GM19240 (cell line): Measurements from ENCODE around the gene COQ2.
"Not testable (repeated sequence)": the region's sequence is repeated elsewhere in the genome, so short reads cannot be mapped to it uniquely, and the experiment has no call there.

ENCODE experiments used
- DNase-seq: peaks from one replicate; pipeline ENCODE4 v3.0.0; 2011; ENCODE audit warnings: low spot score; ENCODE audit not compliant: insufficient read length

Gene COQ2

GRCh38 chr4:83283181-83283580 lies 1.4 kb downstream of the COQ2 start:
- DNase-seq: no peak

DNA sequence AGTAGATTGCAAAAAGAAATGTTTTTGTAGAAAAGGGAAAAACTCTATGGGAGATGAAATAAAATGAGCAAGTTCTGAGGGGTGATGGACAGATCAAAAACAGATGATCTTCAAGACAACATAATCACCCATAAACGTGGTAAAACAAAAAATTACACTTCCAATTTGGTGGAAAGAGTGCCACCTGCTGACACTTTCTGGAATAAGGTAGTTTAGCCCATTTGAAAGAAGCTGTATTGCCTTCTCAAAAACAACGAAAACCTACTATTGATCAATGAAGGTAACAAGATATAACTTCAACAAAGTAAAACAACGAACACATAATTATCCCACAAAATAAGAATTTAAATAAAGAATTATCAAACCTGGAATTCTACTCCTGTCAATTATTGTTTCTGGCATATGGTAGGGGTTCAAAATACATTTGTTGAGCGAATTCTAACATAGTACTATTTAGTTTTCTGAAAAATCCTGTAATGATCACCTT lies 2.5 kb downstream of the COQ2 start:
- no peak for DNase-seq

DNA sequence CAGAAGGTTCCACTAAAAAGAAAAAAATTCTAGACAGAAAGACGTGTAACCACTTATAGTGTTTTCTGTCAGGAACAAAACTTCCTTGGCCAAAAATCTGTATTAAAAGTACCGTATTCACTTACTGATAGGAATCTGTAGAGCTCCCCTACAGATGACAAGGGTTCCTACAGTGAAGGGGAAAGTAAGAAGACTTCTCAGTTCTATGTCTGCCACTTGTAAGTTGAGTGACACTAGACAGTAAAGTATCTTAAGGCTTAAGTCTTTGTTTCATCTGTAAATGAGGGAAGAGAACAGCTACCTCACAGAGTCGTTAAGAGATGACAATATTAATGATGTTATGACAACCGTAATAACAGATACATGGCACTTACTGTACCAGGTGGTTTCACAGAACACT lies 3.3 kb downstream of the COQ2 start:
- DNase-seq: no peak

DNA sequence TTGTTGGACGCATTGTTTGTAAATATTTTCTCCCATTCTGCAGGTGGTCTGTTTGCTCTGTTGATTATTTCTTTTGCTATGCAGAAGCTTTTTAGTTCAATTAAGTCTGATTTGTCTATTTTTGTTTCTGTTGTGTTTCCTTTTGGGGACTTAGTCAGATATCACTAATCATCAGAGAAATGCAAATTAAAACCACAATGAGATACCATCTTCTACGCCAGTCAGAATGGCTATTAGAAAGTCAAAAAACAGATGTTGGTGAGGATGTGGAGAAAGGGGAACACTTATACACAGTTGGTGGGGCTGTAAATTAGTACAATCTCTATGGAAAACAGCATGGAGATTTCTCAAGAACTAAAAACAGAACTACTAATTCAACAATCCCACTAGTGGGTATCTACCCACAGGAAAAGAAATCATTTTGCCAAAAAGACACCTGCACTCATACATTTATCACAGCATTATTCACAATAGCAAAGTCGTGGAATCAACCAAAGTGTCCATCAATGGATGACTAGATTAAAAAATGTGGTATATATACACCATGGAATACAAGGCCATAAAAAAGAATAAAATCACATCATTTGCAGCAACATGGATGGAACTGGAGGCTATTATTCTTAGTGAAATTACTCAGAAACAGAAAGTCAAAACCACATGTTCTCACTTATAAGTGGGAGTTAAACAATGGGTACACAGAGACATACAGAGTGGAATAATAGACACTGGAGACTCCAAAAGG lies 8.1 kb downstream of the COQ2 start:
- no peak for DNase-seq

GRCh38 chr4:83273926-83274325 lies 10.7 kb downstream of the COQ2 start:
- not testable (repeated sequence) for DNase-seq

- DNase-seq: no peak
Observed at GRCh38 chr4:83272900-83273299, 11.7 kb downstream of the COQ2 start.

DNA sequence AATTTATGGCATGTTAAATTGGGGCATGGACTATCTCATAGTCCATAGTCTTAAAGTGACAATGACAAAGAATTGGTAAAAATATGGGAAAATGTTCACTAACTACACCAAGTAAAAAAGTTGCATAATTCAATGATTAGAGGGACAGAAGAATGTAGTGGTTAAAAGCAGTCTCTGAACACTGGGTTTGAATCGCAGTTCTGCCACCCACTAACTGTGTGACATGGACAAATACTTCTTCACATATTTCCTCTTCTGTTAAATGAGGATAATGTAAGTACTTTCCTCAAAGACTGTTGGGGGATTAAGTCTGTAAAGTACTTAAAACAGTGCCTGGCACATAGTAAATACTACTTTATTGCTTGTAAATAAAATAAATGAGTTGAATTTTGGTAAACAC lies 15.3 kb downstream of the COQ2 start:
- no peak for DNase-seq

DNA sequence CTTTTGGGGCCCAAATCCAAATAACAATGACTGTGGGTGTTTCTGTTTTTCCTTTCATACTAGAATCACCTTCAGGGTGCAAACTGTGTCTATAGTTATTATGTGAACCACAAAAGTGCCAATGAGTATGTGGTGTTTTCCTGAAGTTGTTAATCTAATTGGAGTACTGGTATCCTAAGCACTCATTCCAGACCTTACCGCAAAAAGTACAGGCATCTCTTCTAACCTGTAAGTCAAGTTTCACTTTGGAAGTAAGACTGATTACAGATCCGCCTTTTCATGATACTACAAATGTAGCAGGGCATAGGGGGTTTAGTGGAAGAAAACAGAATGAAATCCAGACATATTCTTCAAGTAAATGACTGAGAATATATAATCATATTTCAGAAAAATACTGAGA lies 16.1 kb downstream of the COQ2 start:
- DNase-seq: no peak

DNA sequence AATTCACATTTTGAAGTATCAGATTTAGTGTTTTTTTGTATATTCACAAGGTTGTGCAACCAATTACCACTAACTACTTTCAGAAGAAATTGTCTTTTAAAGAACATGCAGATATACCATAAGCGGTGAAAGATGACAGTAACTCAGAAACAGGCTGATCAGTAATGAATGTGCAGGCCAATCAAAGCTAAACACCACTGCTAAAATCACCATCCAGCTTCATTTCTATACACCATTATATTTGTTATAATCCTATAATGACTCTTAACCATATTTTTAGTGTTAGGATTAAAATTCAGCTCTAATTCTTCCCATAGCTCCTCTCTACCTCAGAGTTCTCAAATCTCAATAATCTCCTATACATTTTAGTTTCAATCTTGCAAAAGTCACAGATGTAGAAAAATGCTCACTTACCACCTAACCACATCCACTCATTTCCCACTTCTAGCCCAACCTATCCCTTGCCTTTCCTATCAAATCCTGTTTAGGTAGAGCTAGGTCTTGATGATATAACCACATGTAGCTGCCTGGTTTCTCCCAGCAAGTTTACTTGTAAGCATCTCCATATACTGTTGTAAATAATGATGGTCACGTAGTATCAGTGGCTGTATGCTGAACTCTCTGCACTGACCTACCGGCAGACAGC lies 16.6 kb downstream of the COQ2 start:
- DNase-seq: no peak

DNA sequence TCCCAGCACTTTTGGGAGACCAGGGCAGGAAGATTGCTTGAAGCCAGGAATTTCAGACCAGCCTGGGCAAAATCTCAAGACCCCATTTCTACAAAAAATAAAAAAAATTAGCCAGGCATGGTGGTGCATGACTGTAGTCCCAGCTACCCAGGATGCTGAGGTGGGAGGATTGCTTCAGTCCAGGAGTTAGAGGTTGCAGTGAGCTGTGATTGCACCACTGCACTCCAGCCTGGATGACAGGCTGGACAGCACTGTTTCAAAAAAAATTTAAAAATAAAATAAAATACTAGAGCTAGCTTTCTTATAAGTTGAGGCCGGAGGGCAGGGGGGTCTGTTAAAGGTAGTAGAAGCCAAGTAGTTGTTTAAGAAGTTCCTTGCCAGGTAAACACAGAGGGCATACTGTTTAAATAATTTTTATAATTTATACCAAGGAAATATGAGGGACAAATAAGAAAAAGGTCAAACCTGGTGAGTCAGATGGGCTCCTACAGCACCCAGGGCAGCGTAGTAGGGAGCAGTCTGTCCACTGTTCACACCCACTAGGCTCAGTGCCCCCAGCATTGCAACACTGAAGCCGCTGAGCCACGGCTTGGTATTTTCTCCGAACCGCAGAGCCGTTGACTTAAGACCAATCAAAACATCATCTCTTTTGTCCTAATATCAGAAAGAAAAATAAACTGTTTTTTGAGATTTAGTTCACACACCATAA lies 17.3 kb downstream of the COQ2 start:
- DNase-seq: no peak

DNA sequence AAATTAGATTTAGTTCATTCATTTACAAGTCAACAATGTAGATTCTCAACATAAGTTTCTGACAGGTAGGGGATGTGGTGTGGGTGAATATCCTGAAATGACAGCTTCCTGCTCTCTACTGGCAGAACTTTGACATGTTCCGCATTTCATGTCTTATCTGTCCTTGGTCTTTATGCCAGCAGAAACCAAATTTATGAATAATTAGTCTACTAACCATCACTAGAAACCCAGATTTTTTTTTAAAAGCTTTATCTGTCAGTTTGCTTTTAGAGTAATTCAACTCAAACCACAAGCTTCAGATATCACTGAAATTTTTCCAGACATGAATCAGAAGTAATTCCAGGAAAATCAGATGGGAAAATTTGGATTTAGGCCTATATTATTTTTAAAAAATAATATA lies 17.9 kb downstream of the COQ2 start:
- DNase-seq: no peak

- no peak for DNase-seq
Observed at GRCh38 chr4:83263106-83263505, 21.5 kb downstream of the COQ2 start.

DNA sequence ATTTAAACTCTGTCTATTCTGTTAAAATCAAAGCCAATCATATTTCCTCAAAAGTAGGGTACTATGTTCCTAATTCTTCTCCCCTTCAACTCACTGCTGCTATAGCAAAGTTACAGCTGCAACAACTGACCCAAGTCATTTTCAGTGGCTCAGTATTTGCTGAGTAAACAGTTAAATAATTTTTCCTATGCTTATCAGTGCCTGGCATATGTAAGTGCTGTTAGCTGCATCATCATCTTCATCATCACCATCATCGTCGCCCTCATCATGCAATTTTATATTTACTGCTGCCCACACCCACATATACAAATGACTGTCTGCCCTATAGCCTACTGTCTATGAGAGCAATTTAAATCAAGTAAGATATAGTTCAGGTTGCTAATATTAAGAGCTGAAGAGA lies 21.9 kb downstream of the COQ2 start:
- DNase-seq: no peak

- no peak for DNase-seq
Observed at GRCh38 chr4:83261307-83261706, 23.3 kb downstream of the COQ2 start.

DNA sequence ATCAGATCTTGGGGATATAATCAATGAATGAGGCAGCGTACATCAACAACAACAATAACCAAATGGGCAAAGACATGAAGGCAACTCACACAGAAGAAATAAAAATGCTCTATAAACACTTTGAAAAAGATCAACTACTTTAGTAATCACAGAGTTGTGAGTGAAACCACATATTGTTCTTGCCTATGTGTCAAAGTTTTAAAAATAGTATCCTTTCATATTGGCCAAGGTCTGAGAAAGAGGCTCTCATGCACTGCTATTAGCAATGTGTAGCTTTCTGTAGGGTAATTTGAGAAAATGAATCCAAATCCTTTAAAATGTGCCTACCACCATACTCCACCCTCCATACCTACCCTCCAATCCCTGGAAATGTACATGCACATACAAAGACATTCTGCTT lies 25.0 kb downstream of the COQ2 start:
- no peak for DNase-seq

DNA sequence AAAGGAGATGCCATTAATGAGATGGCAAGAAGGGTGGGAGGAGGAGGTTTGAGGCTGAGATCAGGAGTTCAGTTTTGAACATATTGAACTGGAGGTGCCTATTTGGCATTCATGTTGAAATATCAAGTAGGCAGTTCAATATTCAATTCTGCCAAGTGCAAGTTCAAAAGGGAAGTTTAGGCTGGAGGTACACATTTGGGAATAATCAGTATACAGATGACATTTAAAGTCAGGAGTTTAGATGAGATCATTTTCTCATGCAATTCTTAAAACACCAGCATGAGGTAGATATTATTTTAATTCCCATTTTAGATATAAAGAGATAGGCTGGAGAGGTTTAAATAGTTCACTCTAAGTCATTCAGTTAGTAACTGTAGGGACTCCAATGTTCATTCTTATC lies 26.1 kb downstream of the COQ2 start:
- DNase-seq: no peak

- no peak for DNase-seq
Observed at GRCh38 chr4:83257811-83258210, 26.8 kb downstream of the COQ2 start.

GRCh38 chr4:83255584-83255983 lies 29.0 kb downstream of the COQ2 start:
- DNase-seq: no peak

GRCh38 chr4:83252782-83253405 lies 31.7 kb downstream of the COQ2 start:
- no peak for DNase-seq

- no peak for DNase-seq
Observed at GRCh38 chr4:83251447-83251830, 33.2 kb downstream of the COQ2 start.

DNA sequence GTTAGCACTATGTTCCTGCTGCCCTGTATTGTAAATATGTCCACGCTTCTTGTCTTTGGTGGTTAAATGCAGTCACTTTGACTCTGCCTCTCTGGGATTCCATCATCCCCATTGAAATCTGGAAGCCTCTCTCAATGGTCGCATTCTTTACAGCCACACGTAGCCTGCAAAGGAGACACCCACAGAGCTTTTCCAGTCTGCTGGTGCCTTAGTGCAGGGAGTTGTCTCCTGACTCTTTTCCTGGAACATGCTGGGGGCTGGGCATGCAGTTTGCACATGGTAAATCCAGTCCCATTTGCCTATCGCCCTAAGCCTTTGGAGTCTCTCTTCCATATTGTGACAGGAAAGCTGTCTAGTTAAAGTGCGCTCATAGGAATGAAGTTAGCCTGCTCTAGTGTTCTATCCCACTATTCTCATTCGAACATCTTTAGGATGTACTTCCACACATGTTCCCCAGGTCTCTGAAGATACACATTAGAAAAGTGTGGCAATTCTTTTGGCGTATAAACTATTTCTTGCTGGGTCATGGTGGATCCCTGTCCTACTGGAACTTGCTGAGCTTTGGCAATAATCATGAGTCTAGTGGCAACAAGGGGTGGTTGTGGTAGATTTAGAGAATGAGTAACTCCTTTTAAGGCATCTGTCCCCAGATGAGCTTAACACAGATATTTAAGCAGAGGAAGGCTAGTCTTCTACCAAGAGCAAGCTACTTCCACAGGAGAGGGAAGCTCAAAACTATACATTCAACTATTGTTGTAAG lies 33.7 kb downstream of the COQ2 start:
- no peak for DNase-seq
